B cell (primary cell): ENCODE measurements around the gene LARGE1.

Experiments
- CTCF ChIP-seq: fragments of 200-600 bp; IDR thresholded peaks from one replicate; pipeline ENCODE4 v1.8.0; 2022; ENCODE audit warnings: antibody characterized with exemption, mild to moderate bottlenecking
- EZH2 ChIP-seq: IDR thresholded peaks from 2 replicates; pipeline ENCODE4 v1.6.1; 2012; ENCODE audit warnings: borderline replicate concordance, low read depth, mild to moderate bottlenecking, moderate library complexity, low read length; ENCODE audit not compliant: insufficient read depth, poor library complexity, severe bottlenecking

GRCh38 chr22:33300165-33300564, 620.1 kb downstream of the LARGE1 start:
- no peak for TF ChIP-seq CTCF
- TF ChIP-seq EZH2, result no peak
